ENCODE data around the gene BCL2L12.

DNA sequence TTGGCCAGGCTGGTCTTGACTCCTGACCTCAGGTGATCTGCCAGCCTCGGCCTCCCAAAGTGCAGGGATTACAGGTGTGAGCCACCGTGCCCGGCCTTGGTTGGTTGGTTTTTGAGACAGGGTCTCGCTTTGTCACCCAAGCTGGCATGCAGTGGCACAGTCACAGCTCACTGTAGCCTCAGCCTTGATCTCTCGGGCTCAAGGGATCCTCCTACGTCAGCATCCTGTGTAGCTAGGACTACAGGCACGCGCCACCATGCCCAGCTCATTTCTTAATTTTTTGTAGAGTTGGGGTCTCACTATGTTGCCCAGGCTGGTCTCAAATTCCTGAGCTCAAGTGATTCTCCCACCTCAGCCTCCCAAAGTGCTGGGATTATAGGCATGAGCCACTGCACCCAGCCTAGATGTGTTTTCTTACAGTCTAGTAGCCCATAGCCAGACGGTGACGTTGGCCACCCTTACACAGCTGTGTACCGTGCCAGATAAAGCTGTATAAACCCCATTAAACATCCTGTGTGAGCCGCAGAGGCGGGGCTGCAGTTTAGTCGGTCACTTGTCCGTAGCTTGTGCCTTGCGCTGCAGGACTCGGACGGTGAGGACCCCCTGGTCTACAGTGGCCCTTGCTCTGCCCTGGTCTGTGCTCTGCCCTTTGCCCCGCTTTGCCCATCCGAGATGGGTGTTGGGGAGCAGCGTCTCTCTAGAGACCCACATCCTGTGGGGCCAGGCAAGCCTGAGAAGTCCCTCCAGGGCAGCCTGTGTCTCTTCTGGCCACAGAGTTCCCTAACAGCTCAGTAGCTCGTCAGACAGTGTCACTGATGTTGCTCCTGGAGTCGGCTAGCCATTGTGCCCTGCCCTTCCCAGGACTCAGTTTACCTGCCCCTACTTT lies 9.9 kb upstream of the BCL2L12 start:
- TF ChIP-seq, protein P1, sequence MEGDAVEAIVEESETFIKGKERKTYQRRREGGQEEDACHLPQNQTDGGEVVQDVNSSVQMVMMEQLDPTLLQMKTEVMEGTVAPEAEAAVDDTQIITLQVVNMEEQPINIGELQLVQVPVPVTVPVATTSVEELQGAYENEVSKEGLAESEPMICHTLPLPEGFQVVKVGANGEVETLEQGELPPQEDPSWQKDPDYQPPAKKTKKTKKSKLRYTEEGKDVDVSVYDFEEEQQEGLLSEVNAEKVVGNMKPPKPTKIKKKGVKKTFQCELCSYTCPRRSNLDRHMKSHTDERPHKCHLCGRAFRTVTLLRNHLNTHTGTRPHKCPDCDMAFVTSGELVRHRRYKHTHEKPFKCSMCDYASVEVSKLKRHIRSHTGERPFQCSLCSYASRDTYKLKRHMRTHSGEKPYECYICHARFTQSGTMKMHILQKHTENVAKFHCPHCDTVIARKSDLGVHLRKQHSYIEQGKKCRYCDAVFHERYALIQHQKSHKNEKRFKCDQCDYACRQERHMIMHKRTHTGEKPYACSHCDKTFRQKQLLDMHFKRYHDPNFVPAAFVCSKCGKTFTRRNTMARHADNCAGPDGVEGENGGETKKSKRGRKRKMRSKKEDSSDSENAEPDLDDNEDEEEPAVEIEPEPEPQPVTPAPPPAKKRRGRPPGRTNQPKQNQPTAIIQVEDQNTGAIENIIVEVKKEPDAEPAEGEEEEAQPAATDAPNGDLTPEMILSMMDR (conservative IDR thresholded peaks at IDR 0.05 in 1 of 2, IDR thresholded peaks at IDR 0.05 in 1 of 2; ENCODE audit: extremely low read depth in 1 of 2, insufficient read depth in 1 of 2, low read depth in 1 of 2, low read length in 2 of 2), result no peak
- no peak for TF ChIP-seq EZH2 (IDR thresholded peaks at IDR 0.05; ENCODE audit: borderline replicate concordance, low read length)
